Globus pallidus (tissue), 1 donor: ENCODE results near the gene HTR3C.

Experiments
- DNase-seq: peaks from one replicate; pipeline ENCODE4 v3.0.0-alpha.2; 2015; ENCODE audit warnings: low spot score

Gene HTR3C

GRCh38 chr3:184085389-184085852 lies 32.6 kb downstream of the HTR3C start:
- no peak for DNase-seq

- no peak for DNase-seq
These were observed 39.4 kb downstream of the HTR3C start for GRCh38 chr3:184092199-184092598.

- DNase-seq = no peak
These were observed 44.0 kb downstream of the HTR3C start, which contains the start of gene HTR3E for GRCh38 chr3:184096811-184097383. HTR3E (plus strand) TSS chr3:184097064; CDS start chr3:184097530, 466 bp downstream.

DNA sequence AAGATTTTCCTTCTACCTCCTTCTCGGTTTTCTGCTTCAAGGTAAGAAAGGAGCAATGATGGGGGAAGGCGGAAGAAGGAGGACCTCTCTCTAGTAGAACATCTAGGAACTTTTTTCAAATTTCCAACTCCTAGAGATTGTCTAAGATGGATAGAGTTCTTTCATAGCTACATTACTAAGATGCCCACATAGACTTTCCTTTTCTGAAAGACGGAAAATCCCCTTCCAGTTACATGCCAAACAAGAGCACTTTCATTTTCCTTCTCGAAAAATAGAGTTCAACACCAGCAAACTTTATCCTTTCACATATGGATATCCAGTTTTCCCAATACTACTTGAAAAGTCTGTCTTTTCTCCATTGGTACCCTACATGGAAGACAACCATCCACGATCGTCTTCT lies 44.7 kb downstream of the HTR3C start:
- no peak for DNase-seq

DNA sequence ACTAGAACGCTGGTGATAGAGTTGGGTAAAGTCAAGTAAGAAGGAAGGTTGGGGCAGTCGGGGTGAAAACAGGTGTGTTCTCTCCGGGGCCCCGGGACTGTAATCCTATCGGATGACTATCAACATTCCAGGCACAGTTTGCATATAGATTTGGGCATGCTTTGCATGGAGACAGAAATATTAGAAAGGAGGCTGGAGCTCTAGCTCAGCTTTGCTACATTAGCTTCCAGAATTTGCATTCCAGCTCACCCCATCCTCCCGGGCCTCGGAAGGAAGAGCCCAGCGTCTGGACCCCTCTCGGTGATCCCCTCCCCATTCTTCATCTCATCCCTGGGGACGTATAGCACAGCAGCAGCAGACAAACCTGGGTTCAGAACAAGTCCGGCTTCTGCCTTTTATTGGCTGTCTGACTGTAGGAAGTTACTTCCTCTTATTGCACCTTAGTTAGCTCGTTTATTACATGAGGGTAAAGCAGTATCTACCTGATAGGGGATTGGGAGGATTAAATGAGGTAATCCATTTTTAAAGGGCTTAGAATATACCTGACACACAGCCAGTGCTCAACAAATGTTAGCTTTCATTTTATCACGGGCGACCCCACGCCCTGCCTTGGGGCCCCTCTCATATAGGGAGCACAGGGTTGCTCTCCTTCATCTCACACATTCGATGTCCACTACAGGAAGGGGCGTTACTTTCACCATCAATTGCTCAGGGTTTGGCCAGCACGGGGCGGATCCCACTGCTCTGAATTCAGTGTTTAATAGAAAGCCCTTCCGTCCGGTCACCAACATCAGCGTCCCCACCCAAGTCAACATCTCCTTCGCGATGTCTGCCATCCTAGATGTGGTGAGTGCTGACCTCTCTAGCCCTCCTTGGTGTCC lies 47.2 kb downstream of the HTR3C start:
- DNase-seq = no peak
